ENCODE data around the gene NEO1. TPM values are rescaled to one million over a fixed set of nuclear protein-coding genes. Genes with fewer than 3 reads are reported as not detected.

NEO1 gene
- total RNA-seq, 4 donors from 2014 or later, result 12.7 to 30.5 (median 16.4) TPM

DNA sequence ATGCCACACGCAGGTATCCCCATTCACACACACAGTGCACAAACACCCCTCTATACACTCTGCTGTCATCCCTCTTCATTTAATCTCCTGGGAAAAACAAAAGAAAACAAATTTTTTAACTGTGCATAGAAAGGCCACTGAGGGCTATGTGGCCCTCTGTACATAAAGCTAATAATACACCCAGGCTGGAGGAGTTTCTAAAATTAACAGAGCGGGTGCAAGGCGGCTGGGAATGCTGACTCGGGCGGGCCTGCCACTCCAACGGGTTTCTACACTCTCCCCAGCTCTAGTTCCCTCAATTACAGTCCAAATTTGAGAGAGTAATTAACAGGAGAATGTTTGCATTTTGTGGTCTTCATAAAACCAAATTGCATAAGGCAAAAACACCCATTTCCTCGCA, 293.4 kb downstream of the NEO1 start:
- TF ChIP-seq, protein P1, sequence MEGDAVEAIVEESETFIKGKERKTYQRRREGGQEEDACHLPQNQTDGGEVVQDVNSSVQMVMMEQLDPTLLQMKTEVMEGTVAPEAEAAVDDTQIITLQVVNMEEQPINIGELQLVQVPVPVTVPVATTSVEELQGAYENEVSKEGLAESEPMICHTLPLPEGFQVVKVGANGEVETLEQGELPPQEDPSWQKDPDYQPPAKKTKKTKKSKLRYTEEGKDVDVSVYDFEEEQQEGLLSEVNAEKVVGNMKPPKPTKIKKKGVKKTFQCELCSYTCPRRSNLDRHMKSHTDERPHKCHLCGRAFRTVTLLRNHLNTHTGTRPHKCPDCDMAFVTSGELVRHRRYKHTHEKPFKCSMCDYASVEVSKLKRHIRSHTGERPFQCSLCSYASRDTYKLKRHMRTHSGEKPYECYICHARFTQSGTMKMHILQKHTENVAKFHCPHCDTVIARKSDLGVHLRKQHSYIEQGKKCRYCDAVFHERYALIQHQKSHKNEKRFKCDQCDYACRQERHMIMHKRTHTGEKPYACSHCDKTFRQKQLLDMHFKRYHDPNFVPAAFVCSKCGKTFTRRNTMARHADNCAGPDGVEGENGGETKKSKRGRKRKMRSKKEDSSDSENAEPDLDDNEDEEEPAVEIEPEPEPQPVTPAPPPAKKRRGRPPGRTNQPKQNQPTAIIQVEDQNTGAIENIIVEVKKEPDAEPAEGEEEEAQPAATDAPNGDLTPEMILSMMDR (IDR thresholded peaks at IDR 0.05; ENCODE audit: low read depth), result no peak

DNA sequence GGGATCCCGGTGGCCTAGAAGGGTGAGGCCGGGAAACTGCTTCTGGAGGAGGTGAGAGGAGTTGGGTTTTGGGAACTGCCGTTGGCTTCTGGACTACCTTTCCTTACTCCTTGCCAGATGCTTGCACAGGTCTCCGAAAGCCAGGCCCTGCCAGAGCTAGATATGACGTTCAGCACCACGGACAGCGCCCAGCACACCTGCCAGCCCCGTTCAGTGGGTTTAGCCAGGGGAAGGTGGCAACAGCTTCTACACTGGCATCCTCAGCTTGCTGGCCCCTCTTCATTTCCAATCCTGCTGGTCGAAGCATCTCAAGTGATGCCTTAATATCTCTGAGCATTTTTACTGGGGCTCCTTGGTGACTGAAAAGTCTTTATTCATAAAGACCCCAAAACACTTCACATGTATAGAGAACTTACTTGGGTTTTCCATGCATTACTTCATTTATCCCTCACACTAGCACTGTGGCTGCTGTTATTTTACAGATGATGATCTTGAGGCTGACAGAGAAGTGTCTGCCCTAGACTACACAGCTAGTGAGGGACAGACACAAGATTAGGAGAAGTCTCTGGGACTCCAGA, 294.6 kb downstream of the NEO1 start:
- TF ChIP-seq, protein P1 (IDR thresholded peaks at IDR 0.05; ENCODE audit: low read depth), result no peak

DNA sequence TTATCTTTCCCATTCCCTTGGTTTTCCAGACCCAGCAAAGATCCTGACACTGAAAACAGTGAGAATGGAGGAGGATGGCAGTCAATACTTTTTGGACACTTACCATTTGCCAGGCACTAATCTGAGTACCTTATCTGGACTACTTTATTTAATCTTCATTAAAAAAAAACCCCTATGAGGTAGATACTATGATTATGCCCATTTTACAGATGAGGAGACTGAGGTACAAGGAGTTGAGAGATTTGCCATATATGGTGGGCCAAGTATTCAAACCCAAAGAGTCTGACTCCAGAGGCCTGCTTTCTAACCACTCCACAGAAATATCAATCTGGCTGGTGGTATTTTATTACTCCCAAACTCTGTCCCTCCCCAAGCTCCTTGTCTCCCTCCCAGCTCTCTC, 296.9 kb downstream of the NEO1 start:
- TF ChIP-seq, protein P1 (IDR thresholded peaks at IDR 0.05; ENCODE audit: low read depth), result no peak

DNA sequence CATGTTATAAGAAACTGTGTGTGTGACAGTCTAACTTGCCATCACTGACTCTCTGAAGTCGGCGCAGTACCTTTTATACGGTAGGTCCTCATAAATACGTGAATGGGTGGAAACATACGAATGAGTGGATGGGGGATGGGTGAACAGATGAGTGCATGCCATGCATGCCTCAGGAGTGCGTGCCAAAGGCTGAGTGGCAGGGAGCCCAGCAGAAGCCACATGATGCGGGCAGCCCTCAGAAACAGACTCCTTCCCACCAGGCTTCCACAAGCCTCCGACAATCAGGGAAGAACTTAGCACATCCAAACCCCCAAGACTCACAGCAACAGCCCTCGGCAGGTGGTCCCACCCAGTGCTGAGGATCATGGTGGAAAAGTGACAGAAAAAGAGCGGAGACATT, 299.8 kb downstream of the NEO1 start:
- TF ChIP-seq, protein P1 (IDR thresholded peaks at IDR 0.05; ENCODE audit: low read depth), result no peak

DNA sequence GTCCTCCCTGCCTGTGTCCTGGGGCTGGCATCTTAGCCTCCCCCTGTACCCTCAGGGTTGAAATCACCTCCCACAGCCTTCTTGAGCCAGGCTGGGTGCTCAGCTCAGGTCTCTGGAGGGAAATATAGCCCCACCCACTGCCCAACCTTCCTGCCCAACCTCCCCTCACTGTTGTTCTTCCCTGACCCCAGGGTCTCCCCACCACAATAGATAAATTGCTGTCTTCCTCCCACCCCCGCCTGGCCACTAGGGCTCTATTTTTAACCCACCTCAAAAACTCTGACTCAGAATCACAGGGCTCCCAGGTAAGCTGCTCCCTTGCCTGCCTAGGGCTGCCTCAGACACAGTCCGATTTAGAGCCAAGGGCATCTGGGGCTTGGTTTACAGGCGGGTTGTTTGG, 301.5 kb downstream of the NEO1 start:
- TF ChIP-seq, protein P1 (IDR thresholded peaks at IDR 0.05; ENCODE audit: low read depth), result no peak

DNA sequence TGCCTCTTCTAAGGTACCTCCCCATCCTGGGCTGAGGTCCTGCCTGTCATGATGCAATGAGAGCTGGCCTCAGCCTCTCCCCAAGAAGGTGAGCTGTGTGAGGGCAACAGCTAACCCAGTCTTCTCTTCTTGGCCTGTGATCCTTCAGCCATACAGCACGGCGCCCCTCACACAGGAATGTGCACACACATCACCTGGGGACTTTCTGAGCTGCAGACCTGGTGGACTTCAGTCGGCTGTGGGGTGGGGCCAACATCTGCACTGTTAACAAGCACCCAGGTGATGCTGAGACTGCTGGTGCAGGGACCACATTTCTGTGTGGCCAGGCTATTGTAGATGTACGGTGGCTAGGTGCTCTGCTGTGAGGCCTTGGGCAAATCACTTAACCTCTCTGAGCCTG, 302.0 kb downstream of the NEO1 start:
- TF ChIP-seq, protein P1 (IDR thresholded peaks at IDR 0.05; ENCODE audit: low read depth), result no peak

Small RNAs within 50 kb of the gene (small RNA-seq; reads per million reads assigned to genes)
- not detected for gene FKBP1AP2

Data from subcutaneous adipose tissue (tissue), 4 donors.